Stimulated activated naive CD4-positive, alpha-beta T cell (primary cell): ENCODE measurements around the gene PIGX.

Experiments
- DNase-seq, 6 experiments: peaks; one replicate each; lab custom pipeline; 2025; lab: John Stamatoyannopoulos, UW

Gene PIGX

DNA sequence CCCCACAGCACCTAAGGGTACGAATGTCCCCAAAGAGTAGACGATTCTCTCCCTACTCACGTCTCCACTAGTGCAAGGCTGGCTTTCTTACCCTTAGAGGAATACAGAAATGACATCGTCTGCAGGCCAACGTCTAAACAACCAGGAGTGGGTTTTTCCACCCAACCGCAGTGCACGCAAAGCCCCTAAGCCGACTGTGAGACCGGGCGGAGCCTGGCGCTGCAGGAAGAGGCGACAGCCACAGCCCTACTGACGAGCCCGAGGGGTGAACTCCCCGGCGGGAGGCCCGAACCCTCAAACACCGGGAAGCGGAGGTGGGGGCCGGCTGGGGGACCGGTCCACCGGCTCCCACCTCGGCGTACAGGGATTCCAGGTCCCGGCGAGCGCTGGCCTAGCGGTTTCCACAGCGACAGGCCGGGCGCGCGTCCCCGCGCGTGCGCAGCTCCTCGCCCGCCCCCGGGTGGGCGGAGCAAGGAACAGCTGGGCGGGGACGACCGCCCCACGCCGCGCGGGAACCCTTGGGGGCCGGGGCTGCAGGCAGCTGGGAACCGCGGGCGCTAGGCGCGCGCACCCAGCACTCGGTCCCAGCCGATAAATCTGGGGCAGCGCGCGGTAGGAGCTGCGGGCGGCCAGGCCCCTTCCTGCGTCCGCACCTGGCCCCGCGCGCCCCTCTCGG lies at the start of gene PIGX, which contains the start of gene CEP19:
Gene PIGX, plus strand, starts transcription at position 540 of the 676 bp plus-strand sequence.
Gene CEP19, minus strand, starts transcription at position 413 of the 676 bp plus-strand sequence. CDS start 3,593 bp downstream, outside the sequence.
- peak; percentile 87 to 98 (median 92) for DNase-seq

- no peak for DNase-seq
Observed at GRCh38 chr3:196662711-196663571, 49.2 kb upstream of the PIGX start.

- DNase-seq, result no peak
Observed at GRCh38 chr3:196666001-196666867, 45.9 kb upstream of the PIGX start.

DNA sequence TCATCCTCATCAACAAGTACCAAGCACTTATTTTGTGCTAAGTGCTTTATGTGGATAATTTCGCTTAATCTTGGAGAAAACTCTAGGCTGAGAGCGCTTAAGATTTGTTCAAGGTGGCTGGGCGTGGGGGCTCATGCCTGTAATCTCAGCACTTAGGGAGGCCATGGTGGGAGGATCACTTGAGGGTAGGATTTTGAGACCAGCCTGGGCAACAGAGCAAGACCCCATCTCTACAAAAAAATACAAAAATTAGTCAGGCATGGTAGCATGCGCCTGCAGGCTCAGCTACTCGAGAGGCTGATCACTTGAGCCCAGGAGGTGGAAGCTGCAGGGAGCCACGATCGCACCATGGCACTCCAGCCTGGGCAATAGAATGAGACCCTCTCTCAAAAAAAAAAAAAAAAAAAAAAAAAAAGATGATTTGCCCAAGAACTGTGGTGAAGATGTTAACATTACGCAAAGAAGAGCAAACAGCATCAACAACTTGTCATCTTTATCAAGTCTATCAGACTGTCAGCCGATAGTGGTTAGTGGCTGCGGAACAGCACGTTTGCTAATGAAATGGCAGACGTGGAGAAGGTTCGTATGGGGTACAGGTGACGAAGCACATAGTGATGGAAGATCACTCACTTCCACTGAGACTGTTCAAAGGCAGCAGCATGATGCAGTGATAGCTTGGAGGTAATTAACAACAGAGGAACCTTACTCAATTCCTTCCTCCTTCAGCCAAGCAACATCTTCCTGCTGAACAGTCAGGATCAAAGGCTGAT lies 44.9 kb upstream of the PIGX start:
- no peak for DNase-seq

GRCh38 chr3:196670339-196670738 lies 41.8 kb upstream of the PIGX start:
- no peak for DNase-seq

- no peak for DNase-seq
Observed at GRCh38 chr3:196673632-196674031, 38.5 kb upstream of the PIGX start.

DNA sequence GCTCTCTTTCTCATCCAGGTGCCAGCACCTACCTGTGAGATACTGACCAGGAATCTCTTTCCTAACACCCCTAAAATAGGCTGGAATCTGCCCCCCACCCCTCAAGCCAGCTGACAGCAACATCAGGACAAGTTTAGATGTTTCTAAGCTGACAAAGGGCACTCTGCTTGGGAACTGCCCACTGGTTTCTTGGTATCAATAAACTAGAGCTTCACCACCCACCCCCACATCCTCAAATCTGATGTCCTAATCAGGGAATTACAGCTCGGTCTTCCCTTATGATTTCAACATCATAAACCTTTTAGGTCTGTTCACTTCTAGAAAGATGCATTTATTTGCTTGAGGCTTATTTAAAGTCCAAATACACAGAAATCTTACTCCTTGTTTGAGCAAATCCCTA lies 34.8 kb upstream of the PIGX start:
- DNase-seq, result no peak

DNA sequence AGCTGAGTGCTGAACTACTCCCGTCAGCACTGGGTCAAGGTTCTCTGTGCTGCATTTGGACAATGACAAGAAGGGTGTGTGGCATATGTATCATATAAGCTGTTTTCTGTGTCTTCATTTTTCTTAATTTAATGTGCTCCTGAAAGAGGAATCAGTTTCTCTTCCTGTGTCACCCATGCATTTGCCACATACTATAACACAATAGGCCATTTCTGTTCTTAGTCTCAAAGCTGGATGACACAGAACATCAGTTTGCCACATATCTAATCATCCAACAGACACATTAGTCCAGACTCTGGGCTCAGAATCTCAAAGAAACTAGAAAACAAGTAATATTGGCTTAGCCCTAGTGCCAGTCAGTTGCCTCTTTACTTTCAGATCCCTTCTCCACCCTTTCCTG lies 34.2 kb upstream of the PIGX start:
- DNase-seq, result no peak

DNA sequence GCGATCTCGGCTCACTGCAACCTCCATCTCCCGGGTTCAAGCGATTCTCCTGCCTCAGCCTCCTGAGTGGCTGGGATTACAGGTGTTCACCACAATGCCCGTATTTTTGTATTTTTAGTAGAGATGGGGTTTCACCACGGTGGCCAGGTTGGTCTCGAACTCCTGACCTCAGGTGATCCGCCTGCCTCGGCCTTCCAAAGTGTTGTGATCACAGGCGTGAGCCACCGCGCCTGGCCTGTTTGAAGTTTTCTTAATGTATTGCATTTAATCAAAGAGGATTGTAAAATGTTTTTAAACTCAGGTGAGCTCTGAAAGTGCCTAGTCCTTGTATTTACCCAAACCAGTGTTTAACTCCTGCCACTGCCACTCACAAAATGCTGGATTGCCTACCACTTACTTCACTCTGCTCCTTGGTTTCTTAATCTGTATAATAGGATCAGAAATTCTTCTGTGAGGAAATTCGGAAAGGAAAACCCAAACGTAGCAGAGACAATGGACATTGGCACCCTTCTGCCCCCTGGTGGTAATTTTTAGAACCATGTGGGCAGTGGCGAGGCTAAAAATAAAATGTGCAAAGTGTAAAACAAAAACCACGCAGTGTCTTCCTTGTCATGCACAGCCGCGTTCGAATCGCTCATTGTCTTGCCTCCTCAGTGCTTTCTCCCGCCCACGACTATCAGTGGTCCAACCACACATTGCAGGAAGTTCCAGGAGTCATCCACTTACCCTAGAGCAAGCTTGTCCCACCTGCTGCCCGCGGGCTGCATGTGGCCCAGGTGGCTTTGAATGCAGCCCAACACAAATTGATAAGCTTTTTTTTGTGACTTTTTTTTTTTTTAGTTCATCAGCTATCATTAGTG lies 27.4 kb upstream of the PIGX start:
- peak; percentile 41 to 82 (median 50) for DNase-seq

DNA sequence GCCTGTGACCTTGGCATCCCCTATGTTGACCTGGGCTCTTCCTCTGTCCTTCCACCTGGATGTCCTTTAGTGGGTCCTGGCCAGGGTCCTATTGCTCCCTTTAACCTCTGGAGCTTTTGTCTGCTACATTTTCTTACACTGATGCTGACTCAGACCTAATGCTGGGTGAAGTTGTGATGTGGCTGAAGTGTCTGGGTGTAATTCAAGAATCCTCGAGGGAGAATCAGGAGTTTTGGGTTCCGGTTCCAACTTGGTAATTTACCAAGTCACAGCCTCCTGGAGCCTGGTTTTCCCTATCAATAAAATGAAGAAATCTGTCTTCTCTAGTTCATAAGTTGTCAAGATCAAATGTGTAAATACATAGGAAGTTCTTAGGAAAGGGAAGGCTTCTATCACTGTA lies 25.7 kb upstream of the PIGX start:
- DNase-seq, result no peak

DNA sequence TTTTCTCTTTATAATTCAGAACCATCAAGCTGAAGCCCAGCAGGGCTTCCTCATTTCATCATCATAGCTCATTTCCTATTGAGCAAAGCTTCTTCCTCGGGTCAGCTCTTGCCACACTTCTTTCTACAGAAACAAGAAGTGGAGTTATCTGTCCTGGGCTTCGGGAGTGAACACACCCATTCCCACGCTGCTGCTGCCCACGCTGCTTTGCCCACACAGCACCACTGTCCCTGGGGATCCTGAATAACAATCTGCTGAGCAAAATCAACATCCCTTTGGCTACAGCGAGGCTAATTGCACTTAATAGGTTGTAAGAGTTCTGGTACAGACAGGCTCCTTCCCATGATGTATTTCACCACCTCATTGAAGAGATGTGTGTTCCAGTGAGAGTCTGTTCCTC lies 23.8 kb upstream of the PIGX start:
- no peak for DNase-seq

DNA sequence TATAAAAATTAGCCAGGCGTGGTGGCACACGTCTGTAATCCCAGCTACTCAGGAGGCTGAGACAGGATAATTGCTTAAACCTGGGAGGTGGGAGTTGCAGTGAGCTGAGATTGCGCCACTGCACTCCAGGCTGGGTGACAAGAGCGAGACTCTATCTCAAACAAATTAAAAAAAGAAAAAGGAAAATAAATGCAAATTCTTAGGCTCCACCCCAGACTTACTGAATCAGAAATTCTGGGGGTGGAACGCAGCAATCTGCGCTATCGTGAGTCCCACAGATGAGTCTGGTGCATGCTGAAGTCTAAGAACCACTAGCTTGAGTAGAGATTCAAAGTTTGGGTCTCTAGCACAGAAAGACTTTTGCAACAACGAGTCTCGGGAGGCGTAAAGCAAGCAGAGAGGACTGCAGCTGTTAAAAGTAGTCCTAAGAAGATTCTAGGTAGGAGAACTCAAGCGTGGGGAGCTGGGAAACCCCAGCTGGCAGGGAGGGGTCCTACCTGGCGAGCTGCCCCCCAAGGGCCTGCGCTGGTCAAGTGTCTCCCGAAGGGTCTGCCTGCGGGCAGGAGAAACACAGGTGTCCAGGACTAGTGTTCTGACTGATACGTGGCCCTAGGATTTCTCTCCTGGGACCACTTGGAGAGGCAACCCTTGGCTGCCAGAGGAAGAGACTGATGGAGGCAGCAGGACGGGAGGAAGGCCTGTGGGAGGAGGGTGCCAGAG lies 22.1 kb upstream of the PIGX start:
- no peak for DNase-seq

DNA sequence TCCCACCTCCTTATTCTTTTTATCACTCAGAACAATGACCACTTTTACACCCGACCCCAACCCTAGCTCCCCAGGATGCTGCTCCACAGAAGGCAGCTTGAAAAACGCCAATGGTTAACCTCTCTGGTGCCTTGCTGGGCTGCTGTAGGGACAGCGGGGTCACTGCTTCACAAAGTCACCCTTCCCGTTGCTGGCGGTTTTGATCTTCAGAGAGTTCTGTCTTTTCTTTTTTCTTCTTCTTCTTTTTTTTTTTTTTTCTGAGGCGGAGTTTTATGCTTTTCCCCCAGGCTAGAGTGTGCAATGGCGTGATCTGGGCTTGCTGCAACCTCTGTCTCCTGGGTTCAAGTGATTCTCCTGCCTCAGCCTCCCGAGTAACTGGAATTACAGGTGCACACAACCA lies 20.8 kb upstream of the PIGX start:
- no peak for DNase-seq

- DNase-seq, result peak in 3 of 6 experiments; percentile 13 to 34 (median 34)
Observed at GRCh38 chr3:196694202-196694638, 18.0 kb upstream of the PIGX start.

DNA sequence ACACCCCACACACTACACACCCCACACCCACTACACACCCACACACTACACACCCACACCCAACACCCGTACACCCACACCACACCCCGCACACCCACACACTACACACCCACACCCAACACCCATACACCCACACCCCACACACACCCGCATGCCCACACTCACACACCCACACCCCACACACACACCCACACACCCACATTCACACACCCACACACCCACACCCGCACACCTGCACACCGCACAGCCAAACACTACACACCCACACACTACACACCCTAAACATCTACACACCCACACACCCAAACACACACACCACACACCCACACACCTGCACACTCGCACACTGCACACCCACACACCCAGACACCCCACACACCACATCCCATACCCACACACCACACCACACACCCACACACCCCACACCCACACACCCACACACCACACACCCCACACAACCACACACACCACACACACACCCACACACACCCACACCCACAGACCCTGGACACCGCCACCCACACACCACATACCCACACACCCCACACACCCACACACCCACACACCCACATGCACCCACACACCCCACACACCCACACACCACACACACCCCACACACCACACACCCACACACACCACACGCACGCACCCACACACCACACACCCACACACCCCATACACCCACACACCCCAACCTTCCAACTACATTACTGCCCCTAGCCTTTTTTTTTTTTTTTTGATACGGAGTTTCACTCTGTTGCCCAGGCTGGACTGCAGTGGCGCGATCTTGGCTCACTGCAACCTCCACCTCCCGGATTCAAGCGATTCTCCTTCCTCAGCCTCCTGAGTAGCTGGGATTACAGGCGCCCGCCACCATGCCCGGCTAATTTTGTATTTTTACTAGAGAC lies 17.0 kb upstream of the PIGX start:
- DNase-seq, result no peak

GRCh38 chr3:196695849-196696226 lies 16.3 kb upstream of the PIGX start:
- DNase-seq, result no peak

DNA sequence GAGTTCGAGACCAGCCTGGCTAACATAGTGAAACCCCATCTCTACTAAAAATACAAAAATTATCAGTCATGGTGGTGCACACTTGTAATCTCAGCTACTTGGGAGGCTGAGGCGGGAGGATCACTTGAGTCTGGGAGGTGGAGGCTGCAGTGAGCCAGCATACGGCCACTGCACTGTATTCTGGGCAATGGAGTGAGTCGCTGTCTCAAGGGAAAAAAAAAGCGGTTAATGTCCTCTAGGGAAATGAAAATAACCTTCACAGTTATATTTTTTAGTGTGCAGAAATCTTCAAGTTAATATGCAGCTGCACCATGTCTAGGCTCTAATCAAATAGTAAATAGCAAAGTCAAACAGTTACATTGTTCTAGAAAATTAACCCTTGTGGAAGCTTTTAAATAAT lies 14.9 kb upstream of the PIGX start:
- DNase-seq, result no peak

DNA sequence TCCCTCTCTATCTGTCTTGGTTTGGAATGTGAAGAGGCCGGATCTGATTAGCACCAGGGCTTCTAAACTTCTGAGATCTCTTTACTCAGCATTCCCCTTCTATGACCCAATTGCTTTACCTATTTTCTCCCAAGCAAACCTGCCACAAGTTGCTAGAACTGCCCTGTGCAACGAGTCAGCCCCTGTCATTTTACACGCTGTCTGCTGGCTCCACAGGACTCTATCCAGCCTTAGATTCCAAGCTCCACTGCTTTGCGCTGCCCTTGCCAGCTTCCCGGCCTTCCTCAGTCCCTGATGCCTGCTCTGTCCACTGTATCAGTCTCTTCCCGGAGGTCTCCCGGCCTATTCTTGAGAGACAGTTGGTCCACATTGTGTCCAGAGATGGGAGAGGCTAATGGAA lies 12.4 kb upstream of the PIGX start:
- no peak for DNase-seq

DNA sequence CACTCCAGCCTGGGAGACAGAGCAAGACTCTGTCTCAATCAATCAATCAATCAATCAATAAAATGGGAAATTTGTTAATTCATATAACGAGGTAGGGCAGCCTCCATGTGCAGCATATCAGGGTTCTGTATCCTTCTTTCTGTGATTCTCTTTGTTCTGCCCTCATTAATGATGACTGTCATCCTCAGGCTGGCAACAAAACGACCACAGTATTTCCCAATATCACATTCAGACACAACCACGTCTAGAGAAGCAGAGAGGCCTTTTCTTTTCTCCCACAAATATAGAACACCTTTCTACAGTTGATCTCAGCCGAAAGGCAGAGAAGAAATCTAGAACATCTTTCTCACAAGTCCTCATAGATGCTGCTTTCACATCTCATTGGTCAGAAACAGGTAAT lies 11.4 kb upstream of the PIGX start:
- no peak for DNase-seq
